ENCODE data around the gene PEX14. TPM values are rescaled to one million over a fixed set of nuclear protein-coding genes. Genes with fewer than 3 reads are reported as not detected.

Gene PEX14
- total RNA-seq, 1 experiment from 2014 or later, result 27.3 TPM

GRCh38 chr1:10641976-10642375 lies 167.2 kb downstream of the PEX14 start:
- Mint-ChIP-seq H3K36me3 (no peaks in the 10 kb centered on the region), H3K27me3 (ENCODE audit: low read depth) (peaks cover 24% of the 10 kb centered on the region), H3K27ac (no peak overlapping the region), H3K9me3 (no peaks in the 10 kb centered on the region), H3K4me1 (peaks cover 6% of the 10 kb centered on the region), H3K4me3 (no peak overlapping the region)
- no peak for ATAC-seq
- ChIA-PET CTCF (no interaction called here), POLR2A (no interaction called here)
- no peak for DNase-seq (ENCODE audit: low spot score)
- TF ChIP-seq JAZF1 (CRISPR knock-in tag; IDR thresholded peaks at IDR 0.05), result no peak
- TF ChIP-seq SP1 (CRISPR knock-in tag; conservative IDR thresholded peaks at IDR 0.05), result no peak
- no peak for TF ChIP-seq CREM (CRISPR knock-in tag; IDR thresholded peaks at IDR 0.05)
- TF ChIP-seq ATF3 (CRISPR knock-in tag; conservative IDR thresholded peaks at IDR 0.05), result no peak
- no peak for TF ChIP-seq SMAD3 (CRISPR knock-in tag; IDR thresholded peaks at IDR 0.05; ENCODE audit: borderline replicate concordance)
- no peak for TF ChIP-seq FOXK1 (CRISPR knock-in tag; IDR thresholded peaks at IDR 0.05)
- TF ChIP-seq ZBTB43 (CRISPR knock-in tag; IDR thresholded peaks at IDR 0.05), result no peak

- CTCF ChIA-PET, result no interaction called here
- Mint-ChIP-seq H3K36me3 (no peaks in the 10 kb centered on the region), H3K27ac (no peak overlapping the region), H3K4me3 (no peak overlapping the region), H3K27me3 (ENCODE audit: low read depth) (peaks cover 19% of the 10 kb centered on the region), H3K4me1 (peaks cover 6% of the 10 kb centered on the region), H3K9me3 (no peaks in the 10 kb centered on the region)
- DNase-seq (ENCODE audit: low spot score) (no peak), ATAC-seq (no peak)
- TF ChIP-seq USF1 (CRISPR knock-in tag; IDR thresholded peaks at IDR 0.05) (0 out of 2 replicates have a peak, but pooled peaks have one; percentile 43), ZBTB21 (CRISPR knock-in tag; IDR thresholded peaks at IDR 0.05; ENCODE audit: borderline replicate concordance) (no peak), USF2 (CRISPR knock-in tag; IDR thresholded peaks at IDR 0.05) (peak; percentile 62)
- POLR2A ChIA-PET, result no interaction called here
Measured at GRCh38 chr1:10642403-10643080, 167.8 kb downstream of the PEX14 start.

GRCh38 chr1:10643607-10644306 lies 169.0 kb downstream of the PEX14 start:
- POLR2A ChIA-PET, result no interaction called here

More at GRCh38 chr1:10643607-10644306, 169.0 kb downstream of the PEX14 start:
- Mint-ChIP-seq H3K36me3 (no peaks in the 10 kb centered on the region), H3K27me3 (ENCODE audit: low read depth) (peaks cover 18% of the 10 kb centered on the region), H3K4me3 (no peak overlapping the region), H3K4me1 (peaks cover 6% of the 10 kb centered on the region), H3K9me3 (no peaks in the 10 kb centered on the region), H3K27ac (no peak overlapping the region)
- DNase-seq (ENCODE audit: low spot score), result no peak
- TF ChIP-seq IRF2 (CRISPR knock-in tag; IDR thresholded peaks at IDR 0.05; ENCODE audit: borderline replicate concordance, low read depth) (no peak), HMGXB4 (CRISPR knock-in tag; IDR thresholded peaks at IDR 0.05) (no peak), ATF6 (CRISPR knock-in tag; IDR thresholded peaks at IDR 0.05) (no peak), ZBTB21 (CRISPR knock-in tag; IDR thresholded peaks at IDR 0.05; ENCODE audit: borderline replicate concordance) (no peak), ZNF671 (CRISPR knock-in tag; IDR thresholded peaks at IDR 0.05) (no peak)
- ATAC-seq, result no peak
- CTCF ChIA-PET, result no interaction called here

All from WTC11 (cell line).